GM23248 (cell line): Measurements from ENCODE around the gene TENT4B. TPM values are rescaled to one million over a fixed set of nuclear protein-coding genes. Genes with fewer than 3 reads are reported as not detected.

Experiments
- DNase-seq: peaks from one replicate; pipeline ENCODE4 v3.0.0-alpha.2; 2015
- H2AFZ ChIP-seq: fragments of 200-600 bp; sonication (generic); 2 replicates; pipeline ENCODE4 v1.6.1; 2016; ENCODE audit warnings: antibody characterized with exemption
- H3F3A ChIP-seq: fragments of 200-600 bp; sonication (generic); 2 replicates; pipeline ENCODE4 v1.6.1; 2016; ENCODE audit warnings: mild to moderate bottlenecking, antibody characterized with exemption, mixed run types; ENCODE audit not compliant: insufficient read depth
- H3K27ac ChIP-seq: fragments of 200-600 bp; sonication (generic); 2 replicates; pipeline ENCODE4 v1.5.1; 2016; ENCODE audit warnings: mild to moderate bottlenecking
- H3K27me3 ChIP-seq: fragments of 200-600 bp; sonication (generic); replicated peaks from 2 replicates; pipeline ENCODE4 v1.6.1; 2016; ENCODE audit warnings: mild to moderate bottlenecking; ENCODE audit not compliant: insufficient read depth
- H3K36me3 ChIP-seq: fragments of 200-600 bp; sonication (generic); 2 replicates; pipeline ENCODE4 v1.6.1; 2016; ENCODE audit warnings: low read depth, mild to moderate bottlenecking
- H3K4me1 ChIP-seq: fragments of 200-600 bp; sonication (generic); 2 replicates; pipeline ENCODE4 v1.6.1; 2016; ENCODE audit warnings: mild to moderate bottlenecking; ENCODE audit not compliant: insufficient read depth
- H3K4me2 ChIP-seq: fragments of 200-600 bp; sonication (generic); one replicate; pipeline ENCODE4 v1.6.1; 2016; ENCODE audit warnings: mild to moderate bottlenecking; ENCODE audit not compliant: unreplicated experiment
- H3K4me3 ChIP-seq: fragments of 200-600 bp; sonication (generic); 2 replicates; pipeline ENCODE4 v1.5.1; 2016; ENCODE audit warnings: mild to moderate bottlenecking
- H3K79me2 ChIP-seq: fragments of 200-600 bp; sonication (generic); 2 replicates; pipeline ENCODE4 v1.6.1; 2016; ENCODE audit warnings: mild to moderate bottlenecking; ENCODE audit not compliant: insufficient read depth
- H3K9ac ChIP-seq: fragments of 200-600 bp; sonication (generic); 2 replicates; pipeline ENCODE4 v1.6.1; 2016; ENCODE audit warnings: mild to moderate bottlenecking
- H3K9me2 ChIP-seq: fragments of 200-600 bp; sonication (generic); 2 replicates; pipeline ENCODE4 v1.6.1; 2016; ENCODE audit warnings: mixed run types, mild to moderate bottlenecking, moderate library complexity; ENCODE audit not compliant: insufficient read depth
- H3K9me3 ChIP-seq: fragments of 200-600 bp; sonication (generic); one replicate; pipeline ENCODE4 v1.6.1; 2017; ENCODE audit warnings: low read depth
- H4K20me1 ChIP-seq: fragments of 200-600 bp; sonication (generic); 2 replicates; pipeline ENCODE4 v1.6.0; 2016; ENCODE audit not compliant: insufficient read depth
- EZH2 ChIP-seq: fragments of 200-600 bp; sonication (generic); IDR thresholded peaks from 2 replicates; pipeline ENCODE4 v1.6.1; 2018; ENCODE audit warnings: antibody characterized with exemption, mild to moderate bottlenecking; ENCODE audit not compliant: insufficient read depth, poor library complexity, severe bottlenecking
- EZH2phosphoT487 ChIP-seq: fragments of 200-600 bp; sonication (generic); IDR thresholded peaks from 2 replicates; pipeline ENCODE4 v1.6.1; 2018; ENCODE audit warnings: antibody characterized with exemption, moderate library complexity, mild to moderate bottlenecking, low read depth; ENCODE audit not compliant: insufficient read depth
- WGBS, 2 experiments: methylation state at CpG; one replicate each; pipeline ENCODE4 v1.1.6; 2015 to 2017; ENCODE audit warnings: low lambda C conversion rate in 2 of 2, low coverage in 1 of 2; ENCODE audit errors: missing lambda C conversion rate in 2 of 2; 5-methylcytosine and 5-hydroxymethylcytosine counted together
- in situ Hi-C: fragments of 300-500 bp; cut with MboI; formaldehyde crosslinking; loops from 2 replicates; pipeline ENCODE4 v1.15.0; 2020
- polyA plus RNA-seq: library from polyadenylated mRNA; unstranded; fragments of >200 nt; fragmentation: Nextera tagmentation; extraction: Ambion mirVana; gene quantifications from 2 replicates; pipeline ENCODE4 v1.2.1, GENCODE V29; 2016
- total RNA-seq: library from RNA; depleted of rRNA; stranded (reverse); fragments of >200 nt; shearing (Covaris generic); gene quantifications from 2 replicates; pipeline ENCODE4 v1.2.3, GENCODE V29; 2014

The TENT4B gene
- total and polyA plus RNA-seq, 2 experiments from 2014 or later = 7.4 to 12.6 TPM

GRCh38 chr16:50267151-50267631 lies 114.1 kb downstream of the TENT4B start:
- Histone ChIP-seq H2AFZ (no peak overlapping the region; the same call in 1 of the 2 replicates), H3K9me3 (no peaks in the 10 kb centered on the region), H3K79me2 (peaks cover 80% of the 10 kb centered on the region), H4K20me1 (no peaks in the 10 kb centered on the region), H3F3A (peaks cover 13% of the 10 kb centered on the region), H3K27me3 (no peaks in the 10 kb centered on the region), H3K4me1 (peaks cover 29% of the 10 kb centered on the region), H3K27ac (peak overlapping the region; percentile 77), H3K9me2 (no peaks in the 10 kb centered on the region), H3K4me2 (peak overlapping the region; percentile 85), H3K4me3 (peak overlapping the region; percentile 67), H3K9ac (peak overlapping the region; percentile 86), H3K36me3 (no peaks in the 10 kb centered on the region)
- no peak for TF ChIP-seq EZH2
- TF ChIP-seq EZH2phosphoT487 = no peak
- DNase-seq = no peak
- 52 to 66% methylated on average over 5 to 8 of the region's 8 CpGs for WGBS, 2 experiments
- in situ Hi-C loops = no loop called here

GRCh38 chr16:50267651-50268050 lies 114.5 kb downstream of the TENT4B start:
- H3K79me2 ChIP-seq = peaks cover 81% of the 10 kb centered on the region
- no peaks in the 10 kb centered on the region for H3K9me2 ChIP-seq
- in situ Hi-C loops = no loop called here
- no peak for TF ChIP-seq EZH2phosphoT487
- peak overlapping the region; percentile 77; the same call in 1 of the 2 replicates for H3K27ac ChIP-seq
- no peak overlapping the region for H2AFZ ChIP-seq
- no peaks in the 10 kb centered on the region for H3K27me3 ChIP-seq
- peaks cover 29% of the 10 kb centered on the region for H3K4me1 ChIP-seq
- no peaks in the 10 kb centered on the region for H3K9me3 ChIP-seq
- no peaks in the 10 kb centered on the region for H3K36me3 ChIP-seq
- H3F3A ChIP-seq = peaks cover 13% of the 10 kb centered on the region
- peak overlapping the region; percentile 67 for H3K4me3 ChIP-seq
- 60 to 63% methylated on average over 3 of the region's 3 CpGs for WGBS, 2 experiments
- DNase-seq = no peak
- H3K4me2 ChIP-seq = peak overlapping the region; percentile 85
- H3K9ac ChIP-seq = peak overlapping the region; percentile 86; the same call in 1 of the 2 replicates
- no peaks in the 10 kb centered on the region for H4K20me1 ChIP-seq

- Histone ChIP-seq H3K9ac (no peak overlapping the region), H3K36me3 (no peaks in the 10 kb centered on the region), H3K9me2 (no peaks in the 10 kb centered on the region), H3F3A (peaks cover 13% of the 10 kb centered on the region), H3K4me3 (no peak overlapping the region), H3K79me2 (peaks cover 88% of the 10 kb centered on the region), H3K27me3 (no peaks in the 10 kb centered on the region), H3K4me2 (no peak overlapping the region), H3K9me3 (no peaks in the 10 kb centered on the region), H3K4me1 (peaks cover 29% of the 10 kb centered on the region), H4K20me1 (no peaks in the 10 kb centered on the region), H3K27ac (no peak overlapping the region), H2AFZ (no peak overlapping the region)
- in situ Hi-C loops = no loop called here
- DNase-seq = no peak
- 89 to 91% methylated on average over 5 of the region's 5 CpGs for WGBS, 2 experiments
- TF ChIP-seq EZH2 (no peak), EZH2phosphoT487 (no peak)
These were observed 115.2 kb downstream of the TENT4B start for GRCh38 chr16:50268352-50268751.

GRCh38 chr16:50269061-50269705 lies 116.1 kb downstream of the TENT4B start:
- H3K9me2 ChIP-seq = no peaks in the 10 kb centered on the region
- H3K9me3 ChIP-seq = no peaks in the 10 kb centered on the region
- no peak overlapping the region for H2AFZ ChIP-seq
- H3K36me3 ChIP-seq = no peaks in the 10 kb centered on the region
- in situ Hi-C loops = no loop called here
- 96% methylated on average over 13 of the region's 13 CpGs for WGBS, 2 experiments
- DNase-seq = no peak
- H3K4me1 ChIP-seq = peaks cover 26% of the 10 kb centered on the region
- no peaks in the 10 kb centered on the region for H3K27me3 ChIP-seq
- TF ChIP-seq EZH2phosphoT487 (no peak), EZH2 (no peak)
- peaks cover 92% of the 10 kb centered on the region for H3K79me2 ChIP-seq
- H3K4me3 ChIP-seq = no peak overlapping the region
- no peaks in the 10 kb centered on the region for H4K20me1 ChIP-seq
- no peak overlapping the region for H3K27ac ChIP-seq
- H3F3A ChIP-seq = peaks cover 7% of the 10 kb centered on the region
- no peak overlapping the region for H3K9ac ChIP-seq
- H3K4me2 ChIP-seq = no peak overlapping the region
